ENCODE results near the gene SSH2.

GRCh38 chr17:29682054-29682453, 248.0 kb downstream of the SSH2 start:
- TF ChIP-seq CTCF (IDR thresholded peaks at IDR 0.05 in 4 of 5, conservative IDR thresholded peaks at IDR 0.05 in 1 of 5): no peak
- TF ChIP-seq POLR2A (IDR thresholded peaks at IDR 0.05): no peak
